ENCODE data around the gene ALDH4A1.
A peak's percentile ranks its signal among the peaks of the same experiment; 100 is the strongest.

- TF ChIP-seq EP300 (IDR thresholded peaks at IDR 0.05; ENCODE audit: low read length) (no peak), CBFB (CRISPR knock-in tag; IDR thresholded peaks at IDR 0.05) (no peak), CREM (IDR thresholded peaks at IDR 0.05; ENCODE audit: low read depth) (no peak), RAD51 (IDR thresholded peaks at IDR 0.05; ENCODE audit: borderline replicate concordance, low read depth) (no peak), JUN (IDR thresholded peaks at IDR 0.05; ENCODE audit: borderline replicate concordance, low read depth, low read length) (no peak), JUN (CRISPR knock-in tag; IDR thresholded peaks at IDR 0.05; ENCODE audit: borderline replicate concordance) (no peak), GMEB1 (CRISPR knock-in tag; IDR thresholded peaks at IDR 0.05) (no peak), CTCF (IDR thresholded peaks at IDR 0.05 in 2 of 3, conservative IDR thresholded peaks at IDR 0.05 in 1 of 3; ENCODE audit: insufficient read depth in 2 of 3, low read depth in 1 of 3, low read length in 3 of 3) (peak in 1 of 3 experiments; percentile 5; a peak in 1 of 6 replicates), RBM34 (IDR thresholded peaks at IDR 0.05; ENCODE audit: borderline replicate concordance, insufficient read depth, low read length) (no peak), ATF3 (IDR thresholded peaks at IDR 0.05) (no peak), ATF3 (CRISPR knock-in tag; conservative IDR thresholded peaks at IDR 0.05) (no peak), TEAD4 (IDR thresholded peaks at IDR 0.05; ENCODE audit: low read length) (peak; percentile 31; the same call in 1 of the 2 replicates), TEAD4 (CRISPR knock-in tag; IDR thresholded peaks at IDR 0.05; ENCODE audit: borderline replicate concordance) (no peak), ZFP36 (IDR thresholded peaks at IDR 0.05; ENCODE audit: low read depth, low read length, partially characterized antibody) (no peak), POLR2A (conservative IDR thresholded peaks at IDR 0.05) (no peak), CLOCK (CRISPR knock-in tag; IDR thresholded peaks at IDR 0.05; ENCODE audit: borderline replicate concordance) (no peak), RBBP5 (IDR thresholded peaks at IDR 0.05; ENCODE audit: borderline replicate concordance, insufficient read depth, low read length, poor library complexity, severe bottlenecking) (no peak)
Measured at GRCh38 chr1:18895317-18895716, 7.0 kb downstream of the ALDH4A1 start.
